G401.6 (cell line): ENCODE measurements around the gene NDUFA6.
"Not testable (repeated sequence)": the region's sequence is repeated elsewhere in the genome, so short reads cannot be mapped to it uniquely, and the experiment has no call there.

Source experiments
- FAIRE-seq: peaks from 2 replicates; lab custom pipeline; 2012; peaks lifted over from hg19 to GRCh38; lab: Jason Lieb, UNC

The NDUFA6 gene

DNA sequence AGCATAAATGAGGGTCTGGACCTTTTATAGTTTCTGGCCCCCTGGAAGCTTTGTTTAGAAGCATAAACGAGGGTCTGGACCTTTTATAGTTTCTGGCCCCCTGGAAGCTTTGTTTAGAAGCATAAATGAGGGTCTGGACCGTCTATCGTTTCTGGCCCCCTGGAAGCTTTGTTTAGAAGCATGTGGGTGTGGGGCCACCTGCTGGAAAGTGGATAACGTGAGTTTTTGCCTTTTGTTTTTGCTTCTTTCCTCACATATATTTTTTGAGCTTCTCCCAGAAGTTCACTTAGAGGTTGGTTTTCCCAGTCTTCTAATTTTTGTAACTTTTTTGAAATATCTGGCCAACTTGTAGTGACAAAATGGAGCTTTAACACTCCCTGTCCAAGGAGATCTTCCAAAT, 22.2 kb upstream of the NDUFA6 start:
- not testable (repeated sequence) for FAIRE-seq

DNA sequence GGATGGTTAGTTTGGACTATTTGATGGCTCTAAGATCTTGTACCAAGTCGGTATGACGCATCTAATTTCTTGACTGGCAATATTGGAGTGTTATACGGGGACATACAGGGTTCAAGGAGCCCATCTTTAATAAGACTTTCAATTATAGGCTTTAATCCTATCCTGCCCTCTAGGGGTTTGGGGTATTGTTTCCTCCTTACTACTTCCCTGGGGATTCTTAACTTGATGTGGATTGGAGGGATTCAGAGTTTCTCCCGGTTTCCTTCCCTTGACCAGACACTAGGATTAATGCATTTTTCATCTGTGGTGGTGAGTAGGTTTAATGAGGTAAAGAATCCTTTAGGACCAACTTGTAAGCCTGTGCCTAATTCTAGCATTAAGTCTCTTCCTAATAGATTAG, 21.2 kb upstream of the NDUFA6 start:
- FAIRE-seq, result no peak

DNA sequence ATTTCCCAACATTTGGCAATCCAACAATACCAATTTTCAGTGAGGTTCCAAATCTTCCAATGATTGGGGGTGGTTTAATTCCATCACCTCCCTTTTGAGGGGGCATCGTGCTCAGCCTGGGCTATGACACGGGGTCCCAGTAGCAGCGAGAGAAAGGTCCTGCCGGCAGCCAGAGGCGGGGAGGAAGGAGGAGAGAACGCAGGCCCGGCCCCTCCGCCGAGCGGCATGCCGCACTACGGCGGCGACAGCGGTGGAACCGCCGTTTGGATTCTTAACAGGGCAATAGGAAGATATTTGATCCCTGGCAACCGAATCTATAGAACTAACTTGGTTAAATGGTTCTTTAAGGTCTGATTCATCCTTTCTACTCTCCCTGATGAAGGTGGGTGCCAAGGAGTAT, 18.3 kb upstream of the NDUFA6 start:
- no peak for FAIRE-seq

DNA sequence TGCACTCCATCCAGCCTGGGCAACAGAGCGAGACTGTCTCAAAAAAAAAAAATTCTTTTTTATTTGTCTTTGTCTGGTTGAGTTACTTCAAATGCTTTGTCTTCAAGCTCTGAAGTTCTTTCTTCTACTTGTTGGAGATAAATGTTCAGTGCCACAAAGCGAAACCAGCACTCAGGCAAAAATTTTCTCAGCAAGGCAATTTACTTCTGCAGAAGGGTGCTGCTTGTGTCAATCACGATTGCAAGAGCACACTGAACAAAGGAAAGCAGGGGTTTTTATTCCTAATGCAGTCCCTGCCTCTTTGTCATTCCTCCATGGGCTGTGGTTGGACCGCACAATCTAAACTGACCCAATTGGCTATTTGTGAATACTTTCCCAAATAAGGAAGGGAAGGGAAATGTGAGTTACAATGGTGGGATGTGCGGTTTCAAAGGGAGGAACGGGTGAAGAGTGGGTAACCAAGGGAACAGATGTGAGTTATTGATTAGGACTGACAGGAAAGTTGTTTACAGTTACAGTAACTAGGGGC, 13.8 kb upstream of the NDUFA6 start:
- not testable (repeated sequence) for FAIRE-seq

DNA sequence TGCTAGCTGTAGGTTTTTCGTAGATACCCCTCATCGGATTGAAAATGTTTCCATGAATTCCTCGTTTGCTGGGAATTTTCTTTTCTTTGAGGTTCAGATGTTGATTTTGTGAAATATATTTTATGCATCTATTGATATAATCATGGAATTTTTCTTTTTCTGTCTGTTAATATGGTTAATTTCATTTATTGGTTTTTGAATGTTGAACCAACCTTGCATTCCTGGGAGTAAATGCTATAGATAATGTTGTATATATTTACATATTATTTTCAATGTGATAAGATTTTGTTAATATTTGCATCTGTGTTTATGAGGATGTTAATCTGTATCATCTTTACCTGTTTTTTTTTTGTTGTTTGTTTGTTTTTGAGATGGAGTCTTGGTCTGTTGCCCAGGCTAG, 10.6 kb upstream of the NDUFA6 start:
- no peak for FAIRE-seq

DNA sequence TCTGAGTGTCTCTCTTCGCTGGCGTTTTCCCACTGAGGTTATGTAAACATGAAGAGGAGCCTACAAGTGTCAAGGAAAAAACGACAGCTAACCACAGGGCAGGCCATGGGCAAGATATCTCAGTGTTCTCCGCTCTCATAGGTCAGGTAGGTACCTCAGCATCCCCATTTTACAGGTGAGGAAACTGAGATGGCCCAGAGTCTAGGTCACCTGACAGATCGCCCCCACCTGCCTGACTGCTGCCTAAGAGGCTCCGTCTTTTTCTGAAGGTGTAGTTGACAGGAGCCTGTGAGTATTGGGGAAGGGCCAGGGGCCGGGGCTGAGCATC, 847 bp upstream of the NDUFA6 start:
- FAIRE-seq, result no peak

DNA sequence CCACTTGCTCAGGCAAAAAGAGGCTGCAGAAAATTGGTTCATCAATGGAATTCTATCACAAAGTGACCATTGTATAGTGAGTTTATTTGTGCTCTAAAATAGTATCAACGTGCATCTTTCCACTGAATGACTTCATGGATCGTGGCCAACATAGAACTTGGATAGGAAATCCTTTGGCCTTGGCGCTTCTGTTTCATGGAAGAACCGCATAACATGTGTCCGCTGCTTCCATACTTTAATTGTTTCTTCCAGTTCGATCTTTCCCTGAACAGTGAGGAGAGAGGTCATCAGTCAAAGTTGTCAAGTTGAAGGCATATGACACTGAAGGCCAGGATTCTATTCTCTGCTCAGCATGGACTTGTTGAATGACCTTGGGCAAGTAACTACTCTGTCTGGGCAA, 4.5 kb downstream of the NDUFA6 start:
- FAIRE-seq, result no peak

DNA sequence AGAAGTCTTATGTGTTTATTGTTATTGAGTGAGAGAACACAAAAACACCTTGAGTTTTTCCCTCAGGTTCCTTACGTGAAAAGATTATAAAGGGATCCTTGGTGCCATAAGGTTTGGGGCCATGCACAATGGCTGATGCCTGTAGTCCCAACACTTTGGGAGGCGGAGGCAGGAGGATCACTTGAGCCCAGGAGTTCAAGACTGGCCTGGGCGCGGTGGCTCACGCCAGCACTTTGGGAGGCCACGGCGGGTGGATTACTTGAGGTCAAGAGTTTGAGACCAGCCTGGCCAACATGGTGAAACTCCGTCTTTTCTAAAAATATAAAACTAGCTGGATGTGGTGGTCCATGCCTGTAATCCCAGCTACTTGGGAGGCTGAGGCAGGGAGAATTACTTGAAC, 5.7 kb downstream of the NDUFA6 start:
- FAIRE-seq, result no peak

DNA sequence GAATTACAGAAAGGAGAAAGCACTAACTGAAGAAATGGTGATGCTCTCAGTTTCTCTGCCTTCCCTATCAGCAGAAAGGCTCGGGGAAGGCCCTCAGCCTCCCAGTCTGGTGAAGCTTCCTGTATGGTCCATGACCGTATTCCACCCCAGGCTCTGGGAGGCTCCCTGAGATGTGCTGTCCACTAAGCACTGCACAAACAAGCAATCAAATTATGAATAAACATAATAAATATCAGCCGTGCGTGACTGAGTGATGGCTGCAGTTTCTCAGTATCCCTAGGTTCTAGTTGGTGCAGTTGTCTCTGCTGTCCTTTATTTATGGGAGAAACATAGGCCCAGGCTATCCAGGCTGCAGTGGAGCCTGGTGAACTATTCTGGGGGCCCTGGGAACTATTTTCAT, 7.5 kb downstream of the NDUFA6 start:
- no peak for FAIRE-seq

DNA sequence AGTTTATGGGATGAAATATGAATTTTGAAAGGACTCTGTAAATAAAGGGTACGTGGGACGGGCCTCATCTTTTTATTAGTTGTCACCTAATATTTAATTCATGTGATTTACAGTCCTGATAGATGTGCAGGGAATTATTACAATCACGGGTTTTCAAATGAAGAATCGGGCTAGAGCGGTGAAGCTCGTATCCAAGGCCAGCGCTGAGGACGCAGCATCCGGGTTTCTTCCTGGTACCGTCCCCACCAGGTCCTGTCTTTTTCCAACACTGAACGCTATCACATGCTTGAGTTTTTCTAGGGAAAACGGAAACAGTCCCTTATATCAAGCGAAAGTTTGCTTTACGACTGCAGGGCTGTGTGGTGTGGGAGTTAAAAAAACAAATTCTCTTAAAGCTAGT, 10.3 kb downstream of the NDUFA6 start:
- FAIRE-seq, result peak; percentile 34

DNA sequence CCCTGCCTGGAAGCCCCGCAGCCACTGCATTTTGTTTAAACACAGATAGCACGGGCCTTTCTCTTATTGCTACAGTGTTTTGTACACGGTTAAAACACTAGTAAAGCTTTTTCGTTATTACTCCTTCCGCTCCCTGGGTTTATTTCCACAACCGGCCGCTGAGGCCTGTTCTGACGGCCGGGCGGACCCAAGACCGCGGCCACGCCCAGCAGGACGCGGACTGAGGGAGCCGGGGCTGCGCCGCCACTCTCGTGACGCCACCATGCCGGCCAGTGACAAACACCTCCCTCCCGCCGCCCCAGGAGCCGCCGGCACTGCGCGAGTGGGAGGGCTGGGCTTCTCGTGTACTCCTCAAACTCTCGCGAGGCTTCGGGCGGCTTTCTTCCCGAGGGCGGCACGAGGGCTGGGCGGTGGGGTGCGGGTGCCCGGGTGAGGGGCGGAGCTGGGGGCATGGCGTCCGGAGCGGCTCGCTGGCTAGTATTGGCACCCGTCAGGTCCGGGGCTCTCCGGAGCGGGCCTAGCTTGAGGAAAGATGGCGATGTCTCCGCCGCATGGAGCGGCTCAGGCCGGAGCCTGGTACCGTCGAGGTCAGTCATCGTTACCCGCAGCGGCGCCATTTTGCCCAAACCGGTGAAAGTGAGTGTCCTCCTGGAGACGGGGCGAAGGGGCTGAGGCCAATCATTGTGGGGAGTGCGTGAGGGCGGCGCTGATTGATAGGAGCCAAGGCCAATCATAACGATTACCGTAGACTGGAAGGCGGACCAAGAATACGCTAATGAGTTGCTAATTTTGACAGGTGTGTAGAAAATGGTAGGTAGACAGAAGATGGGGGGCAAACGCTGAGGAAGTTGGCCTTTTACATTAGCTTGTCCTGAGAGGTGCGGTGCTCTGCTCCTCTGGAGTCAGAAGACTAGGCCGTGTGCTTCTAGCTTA, 11.0 kb downstream of the NDUFA6 start, which contains the start of gene SMDT1:
TSS of gene SMDT1 (plus strand) at position 382 of the 933 bp plus-strand sequence. CDS start at position 451, 69 bp downstream.
- peak; percentile 96 for FAIRE-seq

DNA sequence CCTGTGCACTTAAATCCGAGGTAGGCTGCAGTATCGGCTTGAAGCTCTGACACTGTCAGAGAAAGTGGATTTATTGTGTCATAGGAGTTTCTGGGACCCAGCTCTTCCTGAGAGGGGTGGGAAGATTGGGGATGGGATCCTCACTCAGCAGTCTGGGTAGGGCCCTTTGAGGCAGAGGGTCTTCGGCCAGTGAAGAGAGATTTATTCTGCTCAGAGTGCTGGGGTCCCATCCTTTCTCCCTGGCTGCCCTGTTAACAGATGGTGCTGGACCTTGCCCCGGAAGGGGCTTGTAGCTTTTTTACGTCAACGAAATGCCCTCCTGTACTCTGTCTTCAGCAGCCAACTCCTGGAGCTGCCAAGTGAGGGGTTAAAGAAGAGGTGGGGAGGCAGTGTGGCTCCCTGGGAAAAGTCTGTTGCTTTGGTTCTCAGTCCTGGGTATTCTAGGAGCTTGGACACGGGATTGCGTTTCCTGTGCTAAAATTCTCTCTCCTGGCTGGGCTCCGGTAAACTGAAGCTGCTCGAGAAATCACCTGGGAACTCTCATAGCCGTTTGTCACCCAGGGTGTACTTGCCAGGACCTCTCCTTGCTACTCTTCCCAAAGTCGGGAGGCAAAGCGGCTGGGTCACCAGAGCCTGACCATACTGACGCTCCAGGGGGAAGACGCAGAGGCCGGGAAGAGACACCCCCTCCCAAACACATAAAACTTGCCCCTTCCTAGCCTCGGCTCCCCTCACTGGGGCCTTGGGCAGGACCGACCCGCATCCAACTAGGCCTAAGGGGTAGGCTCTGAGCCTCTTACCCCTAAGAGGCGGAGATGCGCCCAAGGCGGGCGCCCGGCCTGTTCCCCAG, 11.9 kb downstream of the NDUFA6 start:
- no peak for FAIRE-seq

DNA sequence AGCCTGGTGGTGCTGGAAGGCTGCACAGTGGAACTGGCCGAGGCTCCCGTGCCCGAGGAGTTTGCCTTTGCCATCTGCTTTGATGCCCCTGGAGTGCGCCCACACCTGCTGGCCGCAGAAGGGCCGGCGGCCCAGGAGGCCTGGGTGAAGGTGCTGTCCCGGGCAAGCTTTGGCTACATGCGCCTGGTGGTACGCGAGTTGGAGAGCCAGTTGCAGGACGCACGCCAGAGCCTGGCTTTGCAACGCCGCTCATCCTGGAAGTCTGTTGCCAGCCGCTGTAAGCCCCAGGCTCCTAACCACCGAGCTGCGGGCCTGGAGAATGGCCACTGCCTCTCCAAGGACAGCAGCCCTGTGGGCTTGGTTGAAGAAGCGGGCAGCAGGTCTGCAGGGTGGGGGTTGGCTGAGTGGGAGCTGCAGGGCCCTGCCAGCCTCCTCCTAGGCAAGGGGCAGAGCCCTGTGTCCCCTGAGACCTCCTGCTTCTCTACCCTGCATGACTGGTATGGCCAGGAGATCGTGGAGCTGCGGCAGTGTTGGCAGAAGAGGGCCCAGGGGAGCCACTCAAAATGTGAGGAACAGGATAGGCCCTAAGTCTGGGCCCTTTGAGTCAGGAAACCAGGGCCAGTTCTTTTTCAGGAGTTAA, 13.0 kb downstream of the NDUFA6 start:
- FAIRE-seq, result no peak

DNA sequence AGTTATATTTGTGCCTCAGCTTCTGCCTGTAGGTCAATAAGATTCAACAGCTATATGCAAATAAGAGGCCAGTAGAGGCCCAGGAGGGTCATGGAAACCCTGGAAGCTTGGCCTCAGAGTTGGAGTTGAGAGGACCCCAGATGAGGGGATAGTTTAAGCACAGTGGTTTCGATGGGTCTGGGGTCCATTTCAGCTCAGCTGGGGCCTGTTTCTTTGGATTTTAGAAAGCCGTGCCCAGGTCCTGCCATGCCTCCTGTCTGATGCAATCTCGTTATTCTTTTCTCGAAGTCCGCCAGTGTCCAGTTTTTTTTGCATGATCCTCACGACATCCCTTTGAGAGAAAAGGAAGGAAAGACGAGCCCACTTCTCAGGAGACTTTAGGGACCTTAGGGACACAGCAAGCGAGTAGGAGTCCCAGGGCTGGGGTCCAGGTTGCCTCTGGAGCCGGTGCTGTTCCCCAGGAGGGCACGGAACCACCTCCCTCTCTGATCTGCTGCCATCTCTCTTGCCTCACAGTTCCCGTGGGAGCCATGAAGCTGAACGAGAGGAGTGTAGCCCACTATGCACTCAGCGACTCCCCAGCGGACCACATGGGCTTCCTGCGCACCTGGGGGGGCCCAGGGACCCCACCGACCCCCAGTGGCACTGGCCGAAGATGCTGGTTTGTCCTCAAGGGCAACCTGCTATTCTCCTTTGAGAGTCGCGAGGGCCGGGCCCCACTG, 13.6 kb downstream of the NDUFA6 start:
- FAIRE-seq, result no peak

DNA sequence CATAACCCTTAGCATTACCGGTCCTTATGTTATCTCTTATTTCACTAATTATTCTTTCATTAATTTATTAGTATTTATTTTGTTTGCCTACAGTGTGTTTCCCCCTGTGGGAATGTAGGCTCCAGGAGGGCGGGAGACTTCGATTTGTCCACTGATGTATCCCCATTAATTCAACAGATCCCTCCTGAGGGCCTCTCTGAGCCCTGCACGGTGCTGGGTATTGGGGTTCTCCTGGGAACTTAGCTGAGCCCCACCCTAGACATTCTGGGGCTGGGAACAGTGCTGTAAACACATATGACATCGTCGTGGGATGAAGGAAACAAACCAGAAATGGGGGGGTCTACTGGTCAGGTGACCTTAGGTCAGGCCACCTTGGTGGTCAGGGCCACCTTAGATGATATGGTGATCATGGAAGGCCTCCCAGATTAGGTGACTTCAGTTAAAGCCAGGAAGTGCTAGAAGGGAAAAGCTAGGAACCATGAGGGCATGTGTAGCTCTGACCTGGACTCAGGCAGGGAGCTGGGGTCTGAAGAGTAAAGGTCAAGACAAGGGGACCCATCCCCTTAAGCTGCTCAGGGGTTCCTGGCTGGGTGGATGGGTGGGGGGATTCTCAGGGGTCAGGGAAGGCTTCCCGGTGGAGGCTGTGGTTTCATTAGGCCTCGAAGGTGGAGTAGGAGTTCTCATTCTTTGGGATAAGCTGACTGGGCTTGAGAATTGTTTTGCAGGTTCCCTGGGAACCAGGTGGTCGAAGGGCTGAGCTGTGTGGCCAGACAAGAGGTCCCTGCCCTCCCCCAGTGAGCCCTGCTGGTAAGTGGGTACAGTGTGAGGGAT, 15.5 kb downstream of the NDUFA6 start:
- FAIRE-seq, result no peak

DNA sequence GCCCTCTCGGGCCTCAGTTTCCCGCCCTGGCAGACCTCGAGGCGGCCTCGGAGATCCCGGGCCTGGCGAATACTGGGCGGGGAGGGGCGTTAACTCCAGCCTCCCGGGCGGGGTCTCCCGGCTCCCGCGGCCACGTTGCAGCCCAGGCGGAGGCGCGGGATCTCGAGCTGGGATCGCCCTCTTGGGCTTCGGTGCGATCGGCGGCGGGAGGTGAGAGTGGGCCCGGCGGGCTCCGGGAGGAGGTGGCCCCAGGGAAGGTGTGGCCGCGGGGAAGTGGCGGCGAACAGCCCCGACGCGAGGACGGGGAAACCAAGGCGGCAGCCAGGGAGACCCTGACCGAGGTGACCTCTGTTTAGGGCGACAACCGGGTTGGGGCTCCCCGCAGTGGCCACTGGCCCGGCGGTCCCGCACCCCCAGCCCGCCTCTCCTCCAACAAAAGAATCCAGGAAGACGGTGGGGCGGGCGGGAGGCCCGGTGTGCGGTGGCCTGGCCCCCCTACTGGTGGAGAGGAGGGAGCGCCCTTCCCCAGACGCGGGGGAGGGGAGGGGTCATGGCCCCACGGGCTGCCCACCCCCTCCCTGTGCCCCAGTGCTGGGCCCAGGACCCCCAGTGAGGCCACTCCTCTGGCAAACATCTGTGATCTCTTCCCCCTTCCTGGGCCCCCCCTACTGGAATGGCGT, 16.3 kb downstream of the NDUFA6 start, which contains the start of gene PHETA2:
TSS of gene PHETA2 (plus strand) at position 117 of the 680 bp plus-strand sequence. CDS start 3,046 bp downstream, outside the sequence.
- no peak for FAIRE-seq

DNA sequence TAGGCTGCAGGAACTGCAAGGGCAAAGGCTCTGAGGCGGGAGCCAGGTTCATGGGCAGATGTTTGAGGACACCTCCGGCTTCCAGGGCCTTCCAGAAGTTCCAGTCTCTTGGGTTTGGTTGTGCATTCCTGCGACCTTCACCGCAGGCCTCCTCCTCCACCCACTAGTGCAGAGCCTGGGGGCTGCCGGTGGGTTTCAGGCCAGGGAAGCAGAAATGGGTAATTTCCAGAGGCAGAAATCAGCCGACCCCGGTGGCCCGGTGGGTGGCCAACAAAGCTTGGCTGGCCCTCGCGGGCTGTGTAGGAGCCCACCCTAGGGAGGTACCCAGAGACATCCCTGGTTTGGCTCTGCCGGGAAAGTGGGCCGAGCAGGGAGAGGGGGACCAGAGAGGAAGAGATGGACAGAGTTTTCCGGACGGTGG, 16.9 kb downstream of the NDUFA6 start:
- no peak for FAIRE-seq

DNA sequence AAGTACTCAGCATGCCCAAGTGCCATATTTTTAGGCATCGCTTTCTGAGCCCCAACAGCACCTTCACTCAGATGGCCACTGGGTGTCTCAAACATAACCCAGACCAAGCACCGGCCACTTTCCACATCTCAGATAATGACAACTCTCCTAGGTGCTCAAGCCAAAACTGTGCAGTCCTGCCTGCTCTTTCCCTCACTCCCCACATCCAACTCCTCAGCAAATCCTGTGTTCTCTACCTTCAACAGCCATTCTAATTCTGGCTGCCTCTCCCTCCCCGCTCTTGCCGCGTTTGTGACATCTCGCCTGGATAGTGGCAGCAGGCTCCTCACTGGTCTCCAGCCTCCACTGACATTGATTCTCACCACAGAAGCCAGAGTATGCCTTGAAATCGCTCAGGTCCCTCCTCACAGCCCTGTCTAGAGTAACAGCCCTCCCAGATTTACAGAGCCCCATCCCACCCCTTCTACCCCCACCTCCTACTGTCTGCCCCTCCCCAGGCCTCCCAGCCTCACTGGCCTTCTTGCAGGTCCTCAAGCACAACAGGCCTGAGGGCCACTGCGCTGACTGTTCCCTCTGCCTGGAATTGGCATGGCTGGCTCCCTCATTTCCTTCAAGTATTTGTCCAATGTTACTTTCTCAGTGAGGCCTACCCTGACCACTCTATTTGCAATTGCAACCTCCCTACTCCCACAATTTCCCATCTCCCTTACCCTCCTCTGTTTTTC, 17.8 kb downstream of the NDUFA6 start:
- no peak for FAIRE-seq

DNA sequence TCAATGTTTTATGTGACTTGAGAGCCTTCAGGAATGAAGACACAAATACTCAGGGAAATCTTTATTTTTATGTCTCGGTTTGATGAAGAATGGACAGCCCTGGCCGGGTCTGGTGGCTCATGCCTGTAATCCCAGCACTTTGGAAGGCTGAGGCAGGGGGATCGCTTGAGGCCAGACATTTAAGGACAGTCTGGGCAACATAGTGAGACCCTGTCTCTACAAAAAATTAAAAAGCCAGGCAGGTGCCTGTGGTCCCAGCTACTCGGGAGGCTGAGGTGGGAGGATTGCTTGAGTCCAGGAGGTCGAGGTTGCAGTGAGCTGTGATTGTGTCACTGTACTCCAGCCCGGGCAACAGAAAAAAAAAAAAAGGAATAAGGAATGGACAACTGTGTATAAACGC, 19.1 kb downstream of the NDUFA6 start:
- FAIRE-seq, result not testable (repeated sequence)
